Measurements from ENCODE around the gene CEP57. TPM values are rescaled to one million over a fixed set of nuclear protein-coding genes. Genes with fewer than 3 reads are reported as not detected.

Gene CEP57
- polyA plus RNA-seq, 2 of the 4 experiments (the other 2 are of a cell fraction) = 19.9 to 47.3 TPM

GRCh38 chr11:95766701-95767100, 23.6 kb upstream of the CEP57 start:
- Histone ChIP-seq H3K4me3 (no peak overlapping the region), H3K27ac (no peak overlapping the region), H3K4me2 (no peak overlapping the region), H3K9me3 (no peaks in the 10 kb centered on the region), H3K4me1 (peaks cover 6% of the 10 kb centered on the region; the same call in 1 of the 3 replicates)
- DNase-seq (ENCODE audit: low read depth in 1 of 2, low spot score in 1 of 2) (no peak), FAIRE-seq (no peak), ATAC-seq (no peak)
- ChIA-PET POLR2A (no interaction called here), CTCF (interaction anchor here (10.7 kb wide), 1 partner anchor 612 kb away, joined by 105 read pairs; no protein-coding TSS in a partner anchor)
- TF ChIP-seq RNF2 (IDR thresholded peaks at IDR 0.05; ENCODE audit: borderline replicate concordance, low read depth) (no peak), JUN (IDR thresholded peaks at IDR 0.05) (no peak), ZC3H11A (IDR thresholded peaks at IDR 0.05) (no peak), FOSL2 (IDR thresholded peaks at IDR 0.05) (no peak), FOSL2 (CRISPR knock-in tag; IDR thresholded peaks at IDR 0.05) (no peak), JUNB (IDR thresholded peaks at IDR 0.05) (no peak), SMC3 (IDR thresholded peaks at IDR 0.05) (no peak)
- WGBS (ENCODE audit: missing lambda C conversion rate) = 74% methylated on average over 3 of the region's 3 CpGs

- ChIA-PET CTCF (interaction anchor here (1.3 to 10.7 kb wide), 3 partner anchors 613 to 1144 kb away, joined by 3 to 105 read pairs (median 3); no protein-coding TSS in a partner anchor), POLR2A (interaction anchor here (1.1 kb wide), 1 partner anchor 22 kb away, joined by 3 read pairs; the partner anchor contains the start of gene FAM76B)
- peak in 1 of 2 experiments; percentile 47; a peak in 1 of 6 replicates for ATAC-seq
- no peak for FAIRE-seq
- H3K27ac ChIP-seq = no peak overlapping the region
- DNase-seq (ENCODE audit: low read depth in 1 of 2, low spot score in 1 of 2) = peak in 1 of 2 experiments; percentile 1
- H3K4me1 ChIP-seq = peaks cover 6% of the 10 kb centered on the region; the same call in 1 of the 3 replicates
- H3K4me2 ChIP-seq = no peak overlapping the region
- WGBS (ENCODE audit: missing lambda C conversion rate) = 57% methylated on average over 1 of the region's 1 CpG
- H3K4me3 ChIP-seq = no peak overlapping the region
- H3K9me3 ChIP-seq = no peaks in the 10 kb centered on the region
- TF ChIP-seq CEBPB (IDR thresholded peaks at IDR 0.05) (peak; percentile 78 to 84), MAZ (IDR thresholded peaks at IDR 0.05; ENCODE audit: borderline replicate concordance, low read depth, low read length) (no peak)
Measured at GRCh38 chr11:95767498-95767897, 22.8 kb upstream of the CEP57 start.

DNA sequence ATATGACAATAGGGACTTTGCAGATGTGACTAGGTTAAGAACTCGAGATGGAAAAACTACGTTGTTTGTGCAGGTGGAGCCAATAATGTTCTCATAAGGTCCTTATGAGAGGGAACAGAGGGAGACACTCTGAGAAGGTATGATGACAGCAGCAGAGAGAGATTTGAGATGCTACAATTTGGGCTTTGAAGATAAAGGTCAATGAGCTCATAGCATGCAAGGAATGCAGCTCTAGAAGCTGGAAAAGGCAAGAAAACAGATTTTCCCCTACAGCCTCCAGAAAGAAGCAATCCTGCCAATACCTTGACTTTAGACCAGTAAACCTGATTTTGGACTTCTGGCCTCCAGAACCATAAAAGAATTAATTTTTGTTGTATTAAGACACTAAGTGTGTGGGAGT, 21.8 kb upstream of the CEP57 start:
- ATAC-seq = no peak
- CTCF ChIA-PET = interaction anchor here (0.7 to 10.7 kb wide), 4 partner anchors 64 to 804 kb away, joined by 3 to 105 read pairs (median 3); no protein-coding TSS in a partner anchor
- Histone ChIP-seq H3K4me3 (no peak overlapping the region), H3K4me2 (no peak overlapping the region), H3K9me3 (no peaks in the 10 kb centered on the region), H3K4me1 (peaks cover 6% of the 10 kb centered on the region; the same call in 1 of the 3 replicates), H3K27ac (no peak overlapping the region)
- TF ChIP-seq, protein P1, sequence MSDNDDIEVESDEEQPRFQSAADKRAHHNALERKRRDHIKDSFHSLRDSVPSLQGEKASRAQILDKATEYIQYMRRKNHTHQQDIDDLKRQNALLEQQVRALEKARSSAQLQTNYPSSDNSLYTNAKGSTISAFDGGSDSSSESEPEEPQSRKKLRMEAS (IDR thresholded peaks at IDR 0.05) = no peak
- TF ChIP-seq KDM5A (IDR thresholded peaks at IDR 0.05) (no peak), HDAC2 (IDR thresholded peaks at IDR 0.05) (no peak)
- POLR2A ChIA-PET = no interaction called here
- DNase-seq (ENCODE audit: low read depth in 1 of 2, low spot score in 1 of 2) = no peak
- no peak for FAIRE-seq
- 88% methylated on average over 2 of the region's 2 CpGs for WGBS (ENCODE audit: missing lambda C conversion rate)

DNA sequence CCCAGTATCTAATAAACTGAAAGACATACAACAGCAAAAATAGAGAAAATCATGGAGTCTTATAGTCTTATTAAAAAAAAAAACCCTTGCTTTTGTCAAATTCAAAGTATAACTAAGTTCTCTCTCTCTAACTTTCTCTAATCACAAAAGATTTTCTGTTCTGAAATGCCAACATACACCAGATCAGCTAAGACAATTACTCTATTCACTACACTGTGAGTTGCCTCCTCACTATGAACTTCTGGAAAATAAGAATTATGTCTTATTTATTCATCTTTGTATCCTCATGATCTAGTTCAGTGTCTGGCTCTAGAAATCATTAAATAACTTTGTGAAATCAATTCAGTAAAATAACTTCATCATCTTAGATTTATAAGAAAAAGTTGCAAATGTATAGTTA, 13.4 kb upstream of the CEP57 start:
- Histone ChIP-seq H3K9me3 (no peaks in the 10 kb centered on the region), H3K4me2 (no peak overlapping the region), H3K27ac (no peak overlapping the region), H3K4me3 (no peak overlapping the region), H3K4me1 (no peaks in the 10 kb centered on the region)
- FAIRE-seq = no peak
- DNase-seq (ENCODE audit: low read depth in 1 of 2, low spot score in 1 of 2) = no peak
- CTCF ChIA-PET = interaction anchor here (1.1 kb wide), 1 partner anchor 12 kb away, joined by 3 read pairs; no protein-coding TSS in a partner anchor
- TF ChIP-seq KDM5A (IDR thresholded peaks at IDR 0.05) = no peak
- no peak for TF ChIP-seq E2F6 (IDR thresholded peaks at IDR 0.05; ENCODE audit: borderline replicate concordance, low read depth)
- TF ChIP-seq FOXS1 (CRISPR knock-in tag; IDR thresholded peaks at IDR 0.05) = no peak
- TF ChIP-seq PBX3 (IDR thresholded peaks at IDR 0.05) = no peak
- TF ChIP-seq HES2 (IDR thresholded peaks at IDR 0.05) = no peak
- TF ChIP-seq JUN (IDR thresholded peaks at IDR 0.05) = no peak
- no peak for TF ChIP-seq POLR2A (IDR thresholded peaks at IDR 0.05; ENCODE audit: low read length)
- no peak for TF ChIP-seq PHF8 (IDR thresholded peaks at IDR 0.05; ENCODE audit: borderline replicate concordance, low read depth)
- no peak for TF ChIP-seq RNF2 (IDR thresholded peaks at IDR 0.05; ENCODE audit: borderline replicate concordance, low read depth)
- TF ChIP-seq USF2 (IDR thresholded peaks at IDR 0.05) = no peak
- no peak for TF ChIP-seq MAZ (IDR thresholded peaks at IDR 0.05; ENCODE audit: borderline replicate concordance, low read depth, low read length)
- TF ChIP-seq EP300 (IDR thresholded peaks at IDR 0.05) = no peak
- no peak for ATAC-seq
- POLR2A ChIA-PET = no interaction called here
